Measurements from ENCODE around the gene MAML2.

Gene MAML2

DNA sequence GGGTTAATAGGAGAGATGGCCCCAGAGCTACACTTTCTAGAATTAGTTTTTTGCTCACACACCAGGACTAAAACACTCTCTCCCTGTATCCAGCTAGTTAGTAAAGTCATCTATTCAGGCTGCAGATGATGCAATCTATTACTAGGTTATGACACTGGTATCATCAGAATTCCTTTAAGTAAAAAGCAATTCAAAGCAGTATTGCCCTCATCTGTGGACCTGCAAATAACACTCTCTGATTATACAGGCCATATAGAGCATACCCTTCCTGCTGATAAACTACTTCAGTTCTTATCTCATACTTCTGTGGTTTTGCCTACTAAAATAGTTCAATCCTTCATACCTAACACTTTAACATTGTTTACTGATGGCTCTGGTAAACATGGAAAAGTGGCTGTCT lies 405.6 kb downstream of the MAML2 start:
- H3K4me3 ChIP-seq (ENCODE audit: low read depth, low read length), result no peak overlapping the region
- TF ChIP-seq, protein P1, sequence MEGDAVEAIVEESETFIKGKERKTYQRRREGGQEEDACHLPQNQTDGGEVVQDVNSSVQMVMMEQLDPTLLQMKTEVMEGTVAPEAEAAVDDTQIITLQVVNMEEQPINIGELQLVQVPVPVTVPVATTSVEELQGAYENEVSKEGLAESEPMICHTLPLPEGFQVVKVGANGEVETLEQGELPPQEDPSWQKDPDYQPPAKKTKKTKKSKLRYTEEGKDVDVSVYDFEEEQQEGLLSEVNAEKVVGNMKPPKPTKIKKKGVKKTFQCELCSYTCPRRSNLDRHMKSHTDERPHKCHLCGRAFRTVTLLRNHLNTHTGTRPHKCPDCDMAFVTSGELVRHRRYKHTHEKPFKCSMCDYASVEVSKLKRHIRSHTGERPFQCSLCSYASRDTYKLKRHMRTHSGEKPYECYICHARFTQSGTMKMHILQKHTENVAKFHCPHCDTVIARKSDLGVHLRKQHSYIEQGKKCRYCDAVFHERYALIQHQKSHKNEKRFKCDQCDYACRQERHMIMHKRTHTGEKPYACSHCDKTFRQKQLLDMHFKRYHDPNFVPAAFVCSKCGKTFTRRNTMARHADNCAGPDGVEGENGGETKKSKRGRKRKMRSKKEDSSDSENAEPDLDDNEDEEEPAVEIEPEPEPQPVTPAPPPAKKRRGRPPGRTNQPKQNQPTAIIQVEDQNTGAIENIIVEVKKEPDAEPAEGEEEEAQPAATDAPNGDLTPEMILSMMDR (IDR thresholded peaks at IDR 0.05; ENCODE audit: low read depth, low read length), result no peak

DNA sequence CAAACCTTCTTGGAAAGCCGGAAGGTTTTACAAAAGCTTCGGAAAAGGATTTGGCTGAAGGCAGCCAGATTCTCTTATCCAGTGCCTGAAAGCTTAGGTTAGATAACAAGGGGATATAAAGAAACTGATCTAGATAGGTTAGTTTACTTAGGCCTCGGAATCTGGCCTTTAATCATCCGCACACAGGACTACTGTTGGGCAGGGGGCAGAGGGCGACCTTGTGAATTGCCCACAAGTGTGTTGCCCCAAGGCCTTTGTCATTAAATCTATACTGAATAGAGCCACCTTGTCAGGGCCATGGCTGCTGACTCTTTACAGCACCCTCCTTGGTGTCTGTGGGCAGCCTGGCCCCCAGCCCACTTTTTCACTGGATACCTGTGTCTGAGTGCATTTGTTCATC lies 409.4 kb downstream of the MAML2 start:
- TF ChIP-seq, protein P1 (IDR thresholded peaks at IDR 0.05; ENCODE audit: low read depth, low read length), result no peak
- H3K4me3 ChIP-seq (ENCODE audit: low read depth, low read length), result no peak overlapping the region

DNA sequence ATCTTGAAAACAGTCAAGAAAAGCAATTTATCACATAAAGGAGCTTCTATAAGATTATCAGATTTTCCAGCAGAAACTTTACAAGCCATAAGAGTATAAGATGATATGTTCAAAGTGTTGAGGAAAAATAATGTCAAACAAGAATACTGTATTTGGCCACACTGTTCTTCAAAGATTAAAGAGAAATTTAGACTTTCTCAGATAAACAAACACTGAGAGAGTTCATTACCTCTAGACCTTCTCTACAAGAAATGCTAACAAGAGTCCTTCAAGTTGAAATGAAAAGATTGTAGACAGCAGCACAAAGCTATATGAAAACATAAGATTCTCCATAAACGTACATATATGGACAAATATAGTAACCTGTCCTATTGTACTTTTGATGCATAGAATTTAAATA lies 411.1 kb downstream of the MAML2 start:
- H3K4me3 ChIP-seq (ENCODE audit: low read depth, low read length), result no peak overlapping the region
- TF ChIP-seq, protein P1 (IDR thresholded peaks at IDR 0.05; ENCODE audit: low read depth, low read length), result no peak

DNA sequence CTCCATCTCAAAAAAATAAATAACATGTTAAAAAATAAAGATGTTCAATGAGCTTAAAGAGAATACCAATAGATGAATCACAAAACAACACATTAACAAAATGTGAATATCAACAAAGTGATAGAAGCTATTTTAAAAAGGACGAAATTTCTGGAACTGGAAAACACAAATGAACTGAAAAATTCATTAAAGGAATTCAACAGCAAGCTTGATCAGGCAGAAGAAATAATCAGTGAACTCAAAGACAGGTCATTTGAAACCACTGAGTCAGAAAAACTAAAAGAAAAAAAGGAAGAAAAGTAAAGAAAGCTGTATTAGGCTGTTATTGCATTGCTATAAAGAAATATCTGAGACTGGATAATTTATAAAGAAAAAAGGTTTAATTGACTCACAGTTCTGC lies 412.0 kb downstream of the MAML2 start:
- TF ChIP-seq, protein P1 (IDR thresholded peaks at IDR 0.05; ENCODE audit: low read depth, low read length), result no peak
- H3K4me3 ChIP-seq (ENCODE audit: low read depth, low read length), result no peak overlapping the region

DNA sequence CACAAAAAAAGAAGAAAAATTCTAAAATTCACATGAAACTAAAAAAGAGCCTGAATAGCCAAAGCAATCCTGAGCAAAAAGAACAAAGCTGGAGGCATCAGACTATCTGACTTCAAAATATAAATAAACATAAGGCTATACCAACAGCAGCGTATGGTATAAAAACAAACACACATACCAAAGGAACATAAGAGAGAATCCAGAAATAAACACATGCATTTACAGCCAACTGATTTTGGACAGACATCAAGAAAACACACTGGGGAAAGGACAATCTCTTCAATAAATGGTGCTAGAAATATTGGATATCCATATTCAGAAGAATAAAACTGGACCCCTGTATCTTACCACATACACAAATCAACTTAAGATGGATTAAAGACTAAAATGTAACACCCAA lies 416.3 kb downstream of the MAML2 start:
- TF ChIP-seq, protein P1 (IDR thresholded peaks at IDR 0.05; ENCODE audit: low read depth, low read length), result no peak
- H3K4me3 ChIP-seq (ENCODE audit: low read depth, low read length), result no peak overlapping the region

All from WI38 (cell line).